T-helper 2 cell (primary cell): ENCODE measurements around the gene CRTAC1.
A peak's percentile ranks its signal among the peaks of the same experiment; 100 is the strongest.

Experiments used
- DNase-seq, 5 experiments: peaks; one replicate each; pipeline versions ENCODE4 v3.0.0 to v3.0.0-alpha.2; 2012 to 2022
- total RNA-seq, 2 donors: gene quantifications; one replicate each; lab custom pipeline; 2026; lab: John Stamatoyannopoulos, UW

The CRTAC1 gene, protein sequence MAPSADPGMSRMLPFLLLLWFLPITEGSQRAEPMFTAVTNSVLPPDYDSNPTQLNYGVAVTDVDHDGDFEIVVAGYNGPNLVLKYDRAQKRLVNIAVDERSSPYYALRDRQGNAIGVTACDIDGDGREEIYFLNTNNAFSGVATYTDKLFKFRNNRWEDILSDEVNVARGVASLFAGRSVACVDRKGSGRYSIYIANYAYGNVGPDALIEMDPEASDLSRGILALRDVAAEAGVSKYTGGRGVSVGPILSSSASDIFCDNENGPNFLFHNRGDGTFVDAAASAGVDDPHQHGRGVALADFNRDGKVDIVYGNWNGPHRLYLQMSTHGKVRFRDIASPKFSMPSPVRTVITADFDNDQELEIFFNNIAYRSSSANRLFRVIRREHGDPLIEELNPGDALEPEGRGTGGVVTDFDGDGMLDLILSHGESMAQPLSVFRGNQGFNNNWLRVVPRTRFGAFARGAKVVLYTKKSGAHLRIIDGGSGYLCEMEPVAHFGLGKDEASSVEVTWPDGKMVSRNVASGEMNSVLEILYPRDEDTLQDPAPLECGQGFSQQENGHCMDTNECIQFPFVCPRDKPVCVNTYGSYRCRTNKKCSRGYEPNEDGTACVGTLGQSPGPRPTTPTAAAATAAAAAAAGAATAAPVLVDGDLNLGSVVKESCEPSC
- total RNA-seq: 0.27 to 0.31 reads per million in 2 donors

DNA sequence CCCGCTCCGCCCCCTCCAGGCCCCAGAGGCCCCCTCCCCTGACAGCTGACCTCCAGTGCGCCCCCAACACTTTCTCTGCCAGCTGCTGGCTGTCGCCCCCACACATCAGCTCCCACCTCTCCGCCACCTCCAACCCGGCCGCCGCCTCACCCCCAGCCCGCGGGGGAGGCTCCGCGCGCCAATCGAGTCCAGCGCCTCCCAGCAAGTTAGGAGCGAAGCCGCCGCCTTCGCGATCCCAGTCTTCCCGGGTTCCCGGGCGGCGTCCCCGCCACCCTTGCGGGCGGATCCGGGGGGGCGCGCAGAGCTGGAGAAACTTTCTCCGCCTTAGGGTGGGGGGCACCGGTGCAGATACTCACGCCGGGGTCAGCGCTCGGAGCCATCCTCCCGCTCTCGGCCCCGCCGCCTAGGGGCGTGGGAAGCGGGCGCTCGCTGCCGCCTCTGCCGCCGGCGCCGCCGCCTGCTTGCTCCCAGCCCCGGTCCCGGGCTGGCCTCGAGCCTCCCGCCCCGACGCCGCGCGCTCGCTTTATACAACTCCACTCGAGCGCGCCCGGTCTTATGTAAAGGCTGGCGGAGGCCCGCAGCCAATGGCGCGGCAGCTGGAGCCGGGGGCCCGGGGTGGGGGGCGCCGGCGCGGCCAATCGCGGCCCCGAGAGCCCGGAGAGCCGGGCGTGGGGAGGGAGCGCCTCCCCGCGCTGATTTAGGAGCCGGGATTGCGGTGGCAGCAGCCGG lies at the start of gene CRTAC1:
Gene CRTAC1 (minus strand): TSS at position 529 of the 729 bp plus-strand sequence. CDS start 149 bp downstream, at position 380.
- no peak for DNase-seq

DNA sequence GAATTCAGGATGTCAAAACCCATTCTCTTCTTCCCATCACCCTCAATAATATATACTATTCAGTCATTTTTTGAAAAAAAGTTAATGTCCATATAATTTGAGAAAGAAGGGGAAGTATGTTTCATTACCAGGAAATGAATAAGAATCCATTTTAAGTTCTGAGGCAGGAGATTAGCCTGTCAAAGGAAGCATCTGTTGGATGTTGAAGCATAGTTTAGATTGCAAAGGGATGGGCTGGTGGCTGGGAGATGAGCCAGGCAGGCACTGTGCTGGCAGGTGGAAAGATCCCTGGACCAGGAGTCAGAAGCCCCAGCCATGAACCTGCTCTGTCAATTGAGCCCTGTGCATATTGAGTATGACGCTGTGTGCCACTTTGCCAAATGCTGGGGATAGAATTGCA lies 48.4 kb upstream of the CRTAC1 start:
- DNase-seq: no peak

DNA sequence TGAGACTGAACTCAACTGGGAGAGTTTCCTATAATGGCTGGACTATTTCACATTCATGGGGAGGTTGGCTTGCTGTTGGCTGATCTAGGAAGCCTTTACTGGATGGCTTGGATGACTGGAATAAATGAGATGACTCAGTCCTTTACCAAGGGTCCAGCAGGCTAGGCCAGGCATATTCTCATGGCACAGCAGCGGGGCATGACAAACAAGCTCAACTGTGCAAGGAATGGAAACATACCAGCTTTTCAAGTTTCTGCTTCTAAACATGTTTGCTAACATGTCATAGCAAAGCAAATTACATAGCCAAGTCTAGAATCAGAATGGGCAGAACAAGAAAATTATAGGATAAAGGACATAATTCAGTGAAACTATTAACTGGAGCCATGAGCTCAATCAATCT lies 46.8 kb upstream of the CRTAC1 start:
- DNase-seq: no peak

DNA sequence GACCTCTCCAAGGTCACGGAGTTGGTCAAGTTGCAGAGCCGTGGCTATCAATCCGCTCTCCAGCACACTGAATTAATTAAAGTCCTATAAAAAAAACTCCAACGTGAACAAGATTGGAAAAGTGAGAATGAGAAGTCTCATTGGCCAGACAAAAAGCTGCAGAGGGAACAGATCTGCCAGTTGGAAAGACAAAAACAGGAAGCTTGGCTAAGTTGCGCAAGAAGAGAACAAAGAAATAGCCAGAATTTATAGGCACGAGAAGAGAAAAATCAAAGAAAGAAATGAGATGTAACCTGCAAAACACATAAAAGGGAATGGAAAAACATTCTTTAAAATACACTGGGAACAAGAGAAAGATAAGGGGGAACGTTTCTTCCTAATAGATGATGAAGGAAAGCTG lies 45.7 kb upstream of the CRTAC1 start:
- no peak for DNase-seq

DNA sequence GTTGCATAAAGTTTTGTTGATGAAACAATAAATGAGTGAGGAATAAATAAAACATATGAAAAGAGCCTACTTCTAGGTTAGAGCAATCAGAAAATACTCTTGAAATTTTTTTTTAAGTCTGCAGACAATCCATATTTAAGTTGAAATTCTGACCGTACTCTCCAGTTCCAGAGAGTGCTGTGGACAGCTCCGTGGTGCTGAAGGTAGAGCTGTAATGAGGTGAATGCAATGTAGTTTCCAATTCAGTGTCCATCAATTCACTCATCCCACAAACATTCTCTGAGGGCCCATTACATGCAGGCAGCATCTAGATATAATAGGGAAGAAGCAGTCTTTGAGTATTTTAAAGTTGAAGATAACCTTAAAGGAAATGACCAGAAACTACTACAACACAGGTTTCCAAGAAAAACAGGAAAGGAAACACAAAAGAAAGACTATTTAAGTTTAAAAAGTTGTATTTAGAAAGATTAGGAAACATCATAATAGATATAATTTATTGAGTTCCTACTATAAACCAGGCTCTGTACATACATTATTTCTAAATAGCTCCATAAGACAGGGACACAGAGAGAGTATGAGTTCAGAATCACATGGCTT lies 44.0 kb upstream of the CRTAC1 start:
- no peak for DNase-seq

DNA sequence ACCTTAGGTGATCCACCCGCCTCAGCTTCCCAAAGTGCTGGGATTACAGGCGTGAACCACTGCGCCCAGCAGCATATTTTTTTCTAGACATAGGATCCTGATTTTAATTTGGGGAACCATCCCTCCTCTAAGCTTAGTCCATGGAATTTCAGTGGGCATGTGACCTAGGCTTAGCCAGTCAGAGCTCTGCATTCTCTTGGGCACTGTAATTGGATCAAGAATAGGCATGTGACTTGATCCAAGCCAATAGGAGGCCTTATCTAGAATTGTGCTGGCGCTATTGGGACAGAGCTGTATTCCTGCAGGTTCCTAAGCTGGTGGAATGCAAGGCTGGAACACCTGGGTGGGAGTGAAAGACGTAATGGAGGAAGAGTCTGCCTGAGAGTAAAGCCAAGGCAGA lies 36.7 kb upstream of the CRTAC1 start:
- no peak for DNase-seq

DNA sequence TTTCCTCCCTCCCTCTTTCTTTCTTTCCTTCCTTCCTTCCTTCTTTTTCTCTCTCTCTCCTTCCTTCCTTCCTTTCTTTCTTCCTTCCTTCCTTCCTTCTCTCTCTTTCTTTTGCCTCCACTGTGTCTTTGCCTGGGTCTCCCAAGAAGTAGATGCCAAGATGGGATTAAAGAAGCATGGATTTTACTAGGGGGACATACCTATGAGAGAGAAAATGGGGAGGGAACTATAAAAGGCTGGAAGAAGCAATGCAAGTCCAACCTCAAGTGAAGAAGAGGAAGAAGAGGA lies 33.3 kb upstream of the CRTAC1 start:
- DNase-seq: no peak

DNA sequence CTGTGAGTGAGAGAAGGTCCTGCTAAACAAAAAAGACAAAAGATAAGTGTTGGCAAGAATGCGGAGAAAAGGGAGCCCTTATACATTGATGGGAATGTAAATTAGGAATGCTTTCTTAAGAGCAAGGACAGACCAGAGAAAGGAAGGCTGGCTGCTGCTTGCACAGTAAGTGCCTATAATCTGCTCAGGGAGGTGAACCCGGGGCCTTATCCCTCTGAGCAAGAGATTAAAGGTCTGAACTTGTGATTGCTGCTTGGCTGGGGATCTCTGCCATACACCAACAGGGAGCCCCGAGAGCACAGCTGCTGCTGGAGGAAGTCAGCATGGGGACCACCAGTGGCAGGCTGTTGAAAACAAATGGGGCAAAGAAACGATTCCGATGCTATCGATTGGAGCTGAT lies 32.0 kb upstream of the CRTAC1 start:
- no peak for DNase-seq

DNA sequence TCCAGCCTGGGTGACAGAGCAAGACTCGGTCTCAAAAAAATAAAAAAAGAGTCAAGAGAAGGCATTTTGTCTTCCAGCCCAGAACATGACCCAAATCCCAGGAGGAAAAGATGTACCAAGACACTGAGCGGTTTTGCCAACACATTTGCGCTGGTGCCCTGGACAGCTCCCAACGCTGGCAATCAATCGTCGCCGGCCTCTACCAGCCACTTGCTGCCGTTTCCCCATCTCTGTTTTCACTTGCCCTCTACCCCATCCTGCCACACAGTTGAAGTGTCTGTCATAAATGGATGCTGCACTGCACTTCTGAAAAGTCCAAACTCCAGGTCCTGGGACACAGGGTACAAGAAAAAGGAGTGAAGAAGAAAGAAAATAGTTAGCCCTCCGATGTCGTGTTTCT lies 29.7 kb upstream of the CRTAC1 start:
- DNase-seq: no peak

DNA sequence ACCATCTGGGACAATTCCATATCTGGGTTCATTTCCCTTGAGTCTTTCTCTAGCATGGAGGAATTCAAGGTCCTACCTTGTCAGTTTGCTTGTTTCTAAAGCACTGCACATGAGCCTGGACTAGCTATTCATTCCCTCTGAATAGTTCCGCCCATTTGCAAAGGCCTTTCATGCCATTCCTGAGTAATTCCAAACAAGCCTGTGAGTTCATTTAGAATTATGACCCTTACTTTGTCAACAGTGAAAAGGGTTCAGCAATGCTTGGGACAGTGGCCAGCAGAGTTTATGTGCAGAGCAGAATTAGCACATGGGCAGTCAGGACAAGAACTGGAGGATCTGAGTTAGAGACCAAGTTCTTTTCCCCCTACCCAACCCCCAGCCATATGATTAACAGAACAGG lies 27.9 kb upstream of the CRTAC1 start:
- no peak for DNase-seq

DNA sequence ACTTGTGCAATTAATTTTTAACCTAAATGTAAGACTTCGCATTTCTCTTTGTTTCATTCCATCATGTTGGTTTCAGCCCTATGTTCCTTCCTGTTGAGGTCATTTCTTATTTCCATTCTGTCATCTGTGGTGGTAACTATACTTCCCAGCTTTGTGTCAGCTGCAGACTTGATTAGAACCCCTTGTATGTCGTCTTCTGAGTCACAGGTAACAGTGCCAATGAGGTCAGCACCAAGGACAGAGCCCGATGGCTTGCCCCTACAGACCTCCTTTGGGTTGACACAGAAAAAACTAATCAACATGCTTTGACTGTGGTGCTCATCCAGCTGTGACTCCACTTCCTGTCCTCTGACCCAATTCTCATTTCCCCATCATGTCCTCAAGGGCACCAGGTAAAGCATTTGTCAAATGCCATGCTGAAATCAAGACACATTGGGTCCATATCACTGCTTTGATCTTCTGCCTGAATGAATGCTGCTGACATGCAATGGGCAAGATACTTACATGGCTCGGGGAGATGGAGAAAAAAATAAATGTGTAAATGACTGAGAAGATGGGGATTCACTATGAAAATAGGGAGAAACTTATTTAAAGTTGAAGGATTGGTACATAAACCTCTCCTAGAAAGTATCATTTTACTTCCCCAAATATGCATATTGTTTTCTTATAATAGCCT lies 25.6 kb upstream of the CRTAC1 start:
- DNase-seq: peak in 1 of 5 experiments; percentile 15

DNA sequence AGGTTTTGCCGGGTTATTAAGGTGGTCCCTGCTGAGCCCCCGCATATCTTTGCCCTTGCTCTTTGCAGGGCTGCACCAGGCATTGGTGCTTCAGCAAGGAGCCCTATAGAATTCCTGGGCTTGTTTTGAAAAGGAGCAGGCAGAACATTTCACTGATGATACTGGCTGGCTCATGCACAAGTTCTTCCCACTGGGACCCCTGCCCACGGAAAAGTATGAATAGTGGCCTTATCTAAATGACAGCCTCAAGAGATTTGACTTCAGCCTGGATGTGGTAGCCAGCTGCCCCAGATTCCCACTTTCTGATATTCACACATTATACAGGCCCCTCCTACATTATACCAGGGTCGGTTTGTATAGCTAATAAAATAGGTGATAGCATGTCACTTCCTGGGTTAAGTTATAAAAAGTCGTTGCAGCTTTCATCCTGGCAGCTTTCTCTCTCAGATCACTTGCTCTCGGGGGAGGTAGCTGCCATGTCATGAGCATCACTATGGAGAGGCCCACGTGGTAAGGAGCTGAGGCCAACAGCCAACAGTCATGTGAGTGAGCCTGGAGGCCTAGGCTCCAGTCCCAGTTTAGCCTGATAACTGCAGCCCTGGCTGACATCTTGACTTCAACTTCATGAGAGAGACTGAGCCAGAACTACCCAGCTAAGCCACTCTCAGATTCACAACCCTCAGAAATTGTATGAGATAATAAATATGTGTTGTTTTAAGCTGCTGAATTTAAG lies 16.8 kb upstream of the CRTAC1 start:
- DNase-seq: no peak

DNA sequence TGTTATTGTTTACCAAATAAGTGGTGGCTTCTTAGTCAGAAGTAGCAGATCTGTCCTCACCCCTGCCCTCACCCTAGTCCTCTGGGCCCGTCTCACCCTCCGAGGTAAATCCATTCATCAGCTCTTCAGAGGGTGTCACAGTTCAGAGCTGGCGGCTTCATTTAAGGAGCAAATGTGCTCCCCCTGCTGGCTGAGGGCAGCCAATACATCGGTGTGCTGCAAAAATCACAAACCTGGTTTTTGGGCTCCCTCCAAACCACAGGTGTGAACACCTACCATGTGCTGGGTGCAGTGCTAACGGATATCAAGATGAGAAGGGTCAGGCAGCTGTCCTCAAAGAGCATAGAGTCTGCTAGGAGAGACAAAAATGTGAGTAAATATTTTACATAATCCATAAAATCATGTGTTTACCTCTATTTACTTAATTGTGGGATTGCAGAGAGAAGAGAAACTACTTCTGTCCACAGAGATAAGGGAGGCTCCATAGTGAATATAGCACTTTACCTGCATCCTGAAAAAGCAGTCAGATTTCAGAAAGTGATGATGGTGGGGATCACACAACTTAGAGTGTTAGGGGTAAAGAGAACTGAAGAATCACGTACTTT lies 15.5 kb upstream of the CRTAC1 start:
- DNase-seq: peak in 4 of 5 experiments; percentile 16 to 70 (median 36)

DNA sequence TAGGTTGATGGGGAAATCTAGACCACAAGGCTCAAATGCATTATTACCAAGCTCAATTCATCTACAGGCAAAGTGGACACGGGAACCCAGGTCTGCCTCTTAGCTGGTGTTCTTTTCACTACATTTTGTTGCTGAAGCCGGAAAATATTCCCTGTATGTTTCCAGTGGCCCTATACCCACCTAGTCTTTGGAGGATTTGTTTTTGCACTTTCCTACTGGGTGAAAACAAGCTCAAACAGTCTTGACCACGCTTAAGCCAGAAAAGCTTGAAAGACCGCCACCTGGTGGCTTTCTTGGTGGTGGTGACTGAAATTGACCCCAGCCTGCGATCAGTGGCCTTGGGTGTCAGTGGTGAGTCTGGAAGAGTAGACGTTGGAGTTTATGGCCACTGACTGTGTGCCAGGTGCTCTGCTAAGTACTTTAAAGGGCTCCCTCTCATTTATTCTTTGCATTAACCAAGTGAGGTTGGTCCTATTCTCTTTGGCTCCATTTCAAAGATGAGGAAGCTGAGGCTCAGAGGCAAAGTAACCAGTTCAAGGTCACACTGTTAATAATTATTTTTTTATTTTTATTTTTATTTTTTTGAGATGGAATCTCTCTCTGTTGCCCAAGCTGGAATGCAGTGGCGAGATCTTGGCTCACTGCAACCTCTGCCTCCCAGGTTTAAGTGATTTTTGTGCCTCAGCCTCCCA lies 11.1 kb upstream of the CRTAC1 start:
- peak in 1 of 5 experiments; percentile 18 for DNase-seq

DNA sequence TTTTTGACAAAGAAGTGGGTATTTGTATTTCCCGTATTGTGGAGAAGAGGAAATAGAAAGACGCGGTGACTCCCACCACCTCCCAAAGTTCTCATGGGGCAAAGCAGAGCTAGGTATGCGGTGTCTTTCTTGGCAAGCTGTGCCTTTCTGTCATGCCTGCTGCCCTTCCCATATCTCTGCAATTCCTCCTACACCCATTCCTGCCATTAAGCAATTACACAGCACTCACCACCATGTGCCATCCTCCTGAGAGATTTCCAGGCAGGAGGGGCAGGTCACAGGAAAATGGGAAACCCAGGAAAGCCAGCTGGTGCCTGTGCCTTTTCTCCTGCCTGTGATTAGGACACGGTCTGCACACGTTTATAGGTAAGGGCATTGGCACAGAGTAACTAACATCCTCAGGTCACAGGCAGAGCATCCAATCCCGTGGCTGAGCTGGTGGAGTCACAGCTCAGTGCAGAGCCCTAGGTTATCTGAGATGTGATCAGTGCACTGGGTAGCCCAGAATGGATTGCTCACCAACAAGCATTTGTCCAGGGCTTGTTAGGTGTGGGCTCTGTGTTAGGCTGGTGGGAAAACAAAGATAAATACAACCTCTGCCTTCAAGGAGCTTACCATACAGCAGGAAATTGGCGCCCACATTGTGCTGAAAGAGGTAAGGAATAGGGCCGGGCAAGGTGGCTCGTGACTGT lies 9.4 kb upstream of the CRTAC1 start:
- no peak for DNase-seq

DNA sequence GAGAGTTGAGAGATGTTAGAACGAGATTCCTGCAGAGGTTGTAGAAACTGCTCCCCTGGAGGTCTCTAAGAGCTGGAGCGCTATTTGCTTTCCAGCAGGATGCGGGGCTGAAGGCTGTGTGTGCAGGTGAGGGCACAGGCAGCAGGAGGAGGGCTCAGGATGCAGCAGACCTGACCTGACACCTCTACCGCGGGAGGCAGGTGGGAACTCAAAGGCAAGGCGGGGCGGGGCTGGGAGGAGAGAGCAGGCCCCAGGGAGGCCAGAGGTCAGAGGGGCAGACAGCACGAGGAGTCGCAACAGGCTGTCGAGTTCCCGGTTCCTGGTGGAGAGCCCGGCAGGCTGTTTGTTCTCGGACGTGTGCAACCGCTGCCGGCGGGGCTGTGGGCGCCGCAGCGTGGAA lies 7.9 kb upstream of the CRTAC1 start:
- DNase-seq: no peak

DNA sequence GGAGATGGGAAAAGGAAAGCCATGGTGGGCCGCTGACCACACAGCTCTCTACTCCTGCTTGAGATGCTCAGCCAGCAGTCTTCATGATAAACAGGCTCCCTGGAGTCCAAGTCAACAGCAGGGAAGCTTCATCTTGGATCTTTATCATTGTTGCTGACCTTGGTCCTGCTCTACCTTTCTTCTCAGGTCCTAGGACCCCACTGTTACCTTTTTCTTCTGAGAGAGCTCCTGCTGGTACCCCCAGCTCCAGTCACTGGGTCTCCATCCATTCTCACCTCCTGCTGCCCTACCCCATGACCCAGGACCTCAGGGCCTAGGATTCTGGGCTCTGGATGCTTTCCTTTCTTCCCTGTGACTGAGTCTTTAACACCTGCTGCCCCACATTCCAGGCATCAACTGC lies 5.2 kb upstream of the CRTAC1 start:
- no peak for DNase-seq

DNA sequence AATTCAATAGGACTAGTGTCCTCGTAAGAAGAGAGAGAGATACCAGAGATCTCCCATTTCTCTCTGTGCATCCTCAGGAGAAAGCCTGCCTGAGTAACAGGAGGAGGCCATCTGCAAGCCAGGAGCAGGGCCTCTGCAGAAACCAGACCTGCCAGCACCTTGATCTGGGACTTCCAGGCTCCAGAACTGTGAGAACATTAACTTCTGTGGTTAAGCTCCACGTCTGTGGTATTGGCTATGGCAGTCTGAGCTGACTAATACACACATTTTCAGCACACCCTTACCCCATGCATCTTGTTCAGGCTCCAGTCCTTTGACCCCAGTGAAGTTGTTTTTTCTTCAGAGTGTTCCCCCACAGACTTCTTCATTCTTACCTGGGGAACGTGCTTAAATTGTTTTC lies 3.1 kb upstream of the CRTAC1 start:
- DNase-seq: no peak

DNA sequence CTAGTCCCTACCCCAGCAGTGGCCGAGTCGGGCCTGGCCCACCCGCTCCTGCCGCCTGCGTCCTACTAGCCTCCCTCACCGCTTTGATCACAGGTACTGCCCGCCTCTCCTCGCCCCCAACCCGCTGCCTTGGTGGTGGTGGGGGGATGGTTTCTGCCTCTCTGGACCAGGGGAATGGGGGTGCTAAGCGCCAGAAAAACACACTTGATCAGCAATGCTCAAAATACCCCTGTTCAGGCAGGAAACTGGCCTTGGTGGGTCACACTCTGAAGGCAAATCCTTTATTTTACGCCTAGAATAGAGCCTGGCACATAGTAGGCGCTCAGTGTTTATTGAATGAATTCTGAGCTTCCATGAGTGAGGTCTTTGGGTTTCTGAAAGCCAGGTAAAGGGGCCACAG lies 1.0 kb upstream of the CRTAC1 start:
- no peak for DNase-seq

DNA sequence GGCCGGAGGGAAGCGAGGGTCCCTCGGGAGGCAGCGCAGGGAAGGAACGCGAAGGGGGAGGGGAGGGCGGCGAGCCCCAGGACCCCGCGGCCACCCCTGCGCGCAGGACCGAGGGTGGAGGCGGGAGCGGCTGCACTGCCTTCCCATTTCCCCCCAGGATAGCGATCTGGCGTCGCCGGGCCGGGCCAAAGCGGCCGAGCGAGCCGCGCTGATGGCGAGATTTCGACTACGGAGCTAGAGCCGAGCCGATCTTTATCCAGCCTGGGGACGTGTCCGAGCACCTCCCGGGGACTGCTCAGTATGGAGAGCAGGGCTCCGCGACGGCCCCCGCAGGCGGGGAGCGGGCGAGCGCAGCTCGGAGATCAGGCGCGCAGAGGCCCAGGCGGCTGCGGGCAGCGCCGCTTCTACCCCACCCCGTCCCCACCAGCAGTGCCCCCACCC lies 590 bp upstream of the CRTAC1 start:
- no peak for DNase-seq
